HL-60 (cell line): Measurements from ENCODE around the gene ZMIZ1.

Source experiments
- CTCF ChIP-seq: IDR thresholded peaks from one replicate; pipeline ENCODE4 v1.5.1; 2011; ENCODE audit warnings: low read length, control low read depth, inconsistent platforms; ENCODE audit not compliant: insufficient read depth
- GABPA ChIP-seq: IDR thresholded peaks from 2 replicates; pipeline ENCODE4 v1.6.1; 2012; ENCODE audit warnings: low read depth
- POLR2AphosphoS5 ChIP-seq: IDR thresholded peaks from 2 replicates; pipeline ENCODE4 v1.6.1; 2012; ENCODE audit warnings: low read depth
- SPI1 ChIP-seq: IDR thresholded peaks from 2 replicates; pipeline ENCODE4 v1.6.1; 2012; ENCODE audit warnings: low read depth, mild to moderate bottlenecking, borderline replicate concordance
- TF ChIP-seq, protein P1 (sequence below): IDR thresholded peaks from 2 replicates; pipeline ENCODE4 v1.6.1; 2012; ENCODE audit warnings: low read depth; ENCODE audit not compliant: insufficient replicate concordance

- no peak for TF ChIP-seq CTCF
- TF ChIP-seq POLR2AphosphoS5, result no peak
- TF ChIP-seq, protein P1, sequence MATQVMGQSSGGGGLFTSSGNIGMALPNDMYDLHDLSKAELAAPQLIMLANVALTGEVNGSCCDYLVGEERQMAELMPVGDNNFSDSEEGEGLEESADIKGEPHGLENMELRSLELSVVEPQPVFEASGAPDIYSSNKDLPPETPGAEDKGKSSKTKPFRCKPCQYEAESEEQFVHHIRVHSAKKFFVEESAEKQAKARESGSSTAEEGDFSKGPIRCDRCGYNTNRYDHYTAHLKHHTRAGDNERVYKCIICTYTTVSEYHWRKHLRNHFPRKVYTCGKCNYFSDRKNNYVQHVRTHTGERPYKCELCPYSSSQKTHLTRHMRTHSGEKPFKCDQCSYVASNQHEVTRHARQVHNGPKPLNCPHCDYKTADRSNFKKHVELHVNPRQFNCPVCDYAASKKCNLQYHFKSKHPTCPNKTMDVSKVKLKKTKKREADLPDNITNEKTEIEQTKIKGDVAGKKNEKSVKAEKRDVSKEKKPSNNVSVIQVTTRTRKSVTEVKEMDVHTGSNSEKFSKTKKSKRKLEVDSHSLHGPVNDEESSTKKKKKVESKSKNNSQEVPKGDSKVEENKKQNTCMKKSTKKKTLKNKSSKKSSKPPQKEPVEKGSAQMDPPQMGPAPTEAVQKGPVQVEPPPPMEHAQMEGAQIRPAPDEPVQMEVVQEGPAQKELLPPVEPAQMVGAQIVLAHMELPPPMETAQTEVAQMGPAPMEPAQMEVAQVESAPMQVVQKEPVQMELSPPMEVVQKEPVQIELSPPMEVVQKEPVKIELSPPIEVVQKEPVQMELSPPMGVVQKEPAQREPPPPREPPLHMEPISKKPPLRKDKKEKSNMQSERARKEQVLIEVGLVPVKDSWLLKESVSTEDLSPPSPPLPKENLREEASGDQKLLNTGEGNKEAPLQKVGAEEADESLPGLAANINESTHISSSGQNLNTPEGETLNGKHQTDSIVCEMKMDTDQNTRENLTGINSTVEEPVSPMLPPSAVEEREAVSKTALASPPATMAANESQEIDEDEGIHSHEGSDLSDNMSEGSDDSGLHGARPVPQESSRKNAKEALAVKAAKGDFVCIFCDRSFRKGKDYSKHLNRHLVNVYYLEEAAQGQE, result no peak
- TF ChIP-seq GABPA, result no peak
- TF ChIP-seq SPI1, result no peak
These were observed 267.5 kb downstream of the ZMIZ1 start for GRCh38 chr10:79336276-79336675.
